ENCODE results near the gene ARL15. TPM values are rescaled to one million over a fixed set of nuclear protein-coding genes. Genes with fewer than 3 reads are reported as not detected.

ARL15 gene
- total RNA-seq, 1 donor: 22.0 TPM

DNA sequence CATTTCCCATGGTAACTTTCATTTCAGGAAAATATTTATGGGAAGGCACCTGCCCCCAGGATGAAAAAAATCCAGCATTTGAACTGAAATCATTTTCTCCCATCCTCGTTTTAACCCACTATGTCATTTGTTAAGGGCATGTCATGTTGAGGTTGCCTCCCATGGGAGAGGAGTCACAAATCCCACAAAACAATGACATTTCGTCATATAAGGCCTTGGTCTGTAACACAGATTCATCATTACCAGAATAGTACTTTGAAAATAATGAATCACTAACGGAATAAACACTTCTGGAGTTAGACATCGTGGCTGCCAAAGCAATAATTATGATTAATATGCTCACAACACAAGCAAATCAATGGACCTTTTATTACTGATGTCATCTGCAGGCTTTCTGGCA is 475.9 kb downstream of the ARL15 start:
- TF ChIP-seq, protein P1, sequence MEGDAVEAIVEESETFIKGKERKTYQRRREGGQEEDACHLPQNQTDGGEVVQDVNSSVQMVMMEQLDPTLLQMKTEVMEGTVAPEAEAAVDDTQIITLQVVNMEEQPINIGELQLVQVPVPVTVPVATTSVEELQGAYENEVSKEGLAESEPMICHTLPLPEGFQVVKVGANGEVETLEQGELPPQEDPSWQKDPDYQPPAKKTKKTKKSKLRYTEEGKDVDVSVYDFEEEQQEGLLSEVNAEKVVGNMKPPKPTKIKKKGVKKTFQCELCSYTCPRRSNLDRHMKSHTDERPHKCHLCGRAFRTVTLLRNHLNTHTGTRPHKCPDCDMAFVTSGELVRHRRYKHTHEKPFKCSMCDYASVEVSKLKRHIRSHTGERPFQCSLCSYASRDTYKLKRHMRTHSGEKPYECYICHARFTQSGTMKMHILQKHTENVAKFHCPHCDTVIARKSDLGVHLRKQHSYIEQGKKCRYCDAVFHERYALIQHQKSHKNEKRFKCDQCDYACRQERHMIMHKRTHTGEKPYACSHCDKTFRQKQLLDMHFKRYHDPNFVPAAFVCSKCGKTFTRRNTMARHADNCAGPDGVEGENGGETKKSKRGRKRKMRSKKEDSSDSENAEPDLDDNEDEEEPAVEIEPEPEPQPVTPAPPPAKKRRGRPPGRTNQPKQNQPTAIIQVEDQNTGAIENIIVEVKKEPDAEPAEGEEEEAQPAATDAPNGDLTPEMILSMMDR (IDR thresholded peaks at IDR 0.05; ENCODE audit: insufficient read depth, low read length): no peak
- H3K4me3 ChIP-seq (ENCODE audit: low read depth, low read length): no peak overlapping the region
- no peak for DNase-seq (ENCODE audit: low read depth)

Small RNAs within 50 kb of the gene (small RNA-seq; reads per million reads assigned to genes)
- not detected for gene AC008873.1
- not detected for gene MIR4459
- gene MIR581: not detected
- gene RNU6-272P: not detected

Other genes starting within 250 kb of the ARL15 start
- gene HSPB3, start 145.1 kb upstream of the ARL15 start, total RNA-seq (ENCODE audit: low replicate concordance): 0.63 TPM in 1 of 2 replicates, not detected in the other
- 38.8 and 44.7 TPM in 2 replicates for gene SNX18, start 207.2 kb upstream of the ARL15 start, total RNA-seq (ENCODE audit: low replicate concordance)